ENCODE data around the gene AAK1.

Gene AAK1

GRCh38 chr2:69547984-69548715 lies 95.4 kb downstream of the AAK1 start:
- no peak overlapping the region for H3K4me3 ChIP-seq (ENCODE audit: low read depth, low read length)
- H3K27me3 ChIP-seq (ENCODE audit: control insufficient read depth, insufficient read depth, low read length): no peaks in the 10 kb centered on the region
- TF ChIP-seq CTCF (IDR thresholded peaks at IDR 0.05): no peak
- no peak overlapping the region for H3K4me2 ChIP-seq (ENCODE audit: low read length)
- H2AFZ ChIP-seq: no peak overlapping the region
- peaks cover 29% of the 10 kb centered on the region for H3K4me1 ChIP-seq
- H3K36me3 ChIP-seq (ENCODE audit: control insufficient read depth, insufficient read depth, low read length): no peaks in the 10 kb centered on the region
- peaks cover 79% of the 10 kb centered on the region for H3K79me2 ChIP-seq
- no peak overlapping the region for H3K27ac ChIP-seq
- no peaks in the 10 kb centered on the region for H3K9me3 ChIP-seq (ENCODE audit: control insufficient read depth, low read length)
- H3K9ac ChIP-seq: no peak overlapping the region

- Histone ChIP-seq H3K4me1 (peaks cover 29% of the 10 kb centered on the region), H3K4me3 (ENCODE audit: low read depth, low read length) (no peak overlapping the region), H3K79me2 (peaks cover 79% of the 10 kb centered on the region), H3K4me2 (ENCODE audit: low read length) (no peak overlapping the region), H3K27ac (no peak overlapping the region), H3K9me3 (ENCODE audit: control insufficient read depth, low read length) (no peaks in the 10 kb centered on the region), H3K36me3 (ENCODE audit: control insufficient read depth, insufficient read depth, low read length) (no peaks in the 10 kb centered on the region), H3K9ac (no peak overlapping the region), H2AFZ (no peak overlapping the region), H3K27me3 (ENCODE audit: control insufficient read depth, insufficient read depth, low read length) (no peaks in the 10 kb centered on the region)
- no peak for TF ChIP-seq CTCF (IDR thresholded peaks at IDR 0.05)
Observed at GRCh38 chr2:69546646-69547045, 96.9 kb downstream of the AAK1 start.

GRCh38 chr2:69545477-69545932 lies 98.0 kb downstream of the AAK1 start:
- Histone ChIP-seq H3K4me3 (ENCODE audit: low read depth, low read length) (no peak overlapping the region), H3K4me1 (peaks cover 29% of the 10 kb centered on the region), H3K79me2 (peaks cover 74% of the 10 kb centered on the region), H3K27me3 (ENCODE audit: control insufficient read depth, insufficient read depth, low read length) (no peaks in the 10 kb centered on the region), H3K27ac (no peak overlapping the region), H3K9me3 (ENCODE audit: control insufficient read depth, low read length) (no peaks in the 10 kb centered on the region), H3K9ac (no peak overlapping the region), H3K4me2 (ENCODE audit: low read length) (no peak overlapping the region), H3K36me3 (ENCODE audit: control insufficient read depth, insufficient read depth, low read length) (no peaks in the 10 kb centered on the region), H2AFZ (no peak overlapping the region)
- TF ChIP-seq CTCF (IDR thresholded peaks at IDR 0.05): no peak

- H3K4me3 ChIP-seq (ENCODE audit: low read depth, low read length): no peak overlapping the region
- H3K9ac ChIP-seq: no peak overlapping the region
- H3K27ac ChIP-seq: no peak overlapping the region
- no peaks in the 10 kb centered on the region for H3K36me3 ChIP-seq (ENCODE audit: control insufficient read depth, insufficient read depth, low read length)
- no peaks in the 10 kb centered on the region for H3K27me3 ChIP-seq (ENCODE audit: control insufficient read depth, insufficient read depth, low read length)
- no peak overlapping the region for H2AFZ ChIP-seq
- TF ChIP-seq CTCF (IDR thresholded peaks at IDR 0.05): no peak
- H3K9me3 ChIP-seq (ENCODE audit: control insufficient read depth, low read length): no peaks in the 10 kb centered on the region
- H3K4me2 ChIP-seq (ENCODE audit: low read length): peak overlapping the region; percentile 9
- peaks cover 25% of the 10 kb centered on the region for H3K4me1 ChIP-seq
- H3K79me2 ChIP-seq: peaks cover 77% of the 10 kb centered on the region
Observed at GRCh38 chr2:69544951-69545350, 98.6 kb downstream of the AAK1 start.

GRCh38 chr2:69539549-69539908 lies 104.0 kb downstream of the AAK1 start:
- no peaks in the 10 kb centered on the region for H3K27me3 ChIP-seq (ENCODE audit: control insufficient read depth, insufficient read depth, low read length)
- H3K9me3 ChIP-seq (ENCODE audit: control insufficient read depth, low read length): no peaks in the 10 kb centered on the region
- no peak overlapping the region for H3K9ac ChIP-seq
- no peak overlapping the region for H2AFZ ChIP-seq
- H3K79me2 ChIP-seq: peaks cover 74% of the 10 kb centered on the region
- H3K36me3 ChIP-seq (ENCODE audit: control insufficient read depth, insufficient read depth, low read length): no peaks in the 10 kb centered on the region
- no peak overlapping the region for H3K4me3 ChIP-seq (ENCODE audit: low read depth, low read length)
- no peak overlapping the region for H3K27ac ChIP-seq
- TF ChIP-seq CTCF (IDR thresholded peaks at IDR 0.05): no peak
- H3K4me2 ChIP-seq (ENCODE audit: low read length): no peak overlapping the region
- peaks cover 29% of the 10 kb centered on the region for H3K4me1 ChIP-seq

Data from parathyroid adenoma (tissue), 2 donors.